BJ (cell line): Measurements from ENCODE around the gene SBF1. TPM values are rescaled to one million over a fixed set of nuclear protein-coding genes. Genes with fewer than 3 reads are reported as not detected.
"Not testable (repeated sequence)": the region's sequence is repeated elsewhere in the genome, so short reads cannot be mapped to it uniquely, and the experiment has no call there.

Experiments used
- CTCF ChIA-PET: fragments of 350-600 bp; formaldehyde crosslinking; extraction: SDS; loops from one replicate; lab custom pipeline; 2021; ENCODE audit warnings: antibody characterized with exemption, inconsistent platforms; lab: Yijun Ruan, JAX
- POLR2A ChIA-PET: fragments of 300-600 bp; sonication (Branson Sonifier 250); formaldehyde crosslinking; extraction: SDS; loops from one replicate; lab custom pipeline; 2021; ENCODE audit warnings: antibody characterized with exemption; lab: Charles Lee
- DNase-seq: peaks from one replicate; pipeline ENCODE4 v3.0.0-alpha.2; 2011; ENCODE audit warnings: low read depth
- H3K27me3 ChIP-seq: 2 replicates; pipeline ENCODE4 v1.6.0; 2011; ENCODE audit warnings: low read length; ENCODE audit not compliant: control insufficient read depth, insufficient read depth
- H3K36me3 ChIP-seq: 2 replicates; pipeline ENCODE4 v1.5.1; 2011; ENCODE audit warnings: low read length; ENCODE audit not compliant: control insufficient read depth, insufficient read depth
- H3K4me3 ChIP-seq: 2 replicates; pipeline ENCODE4 v1.5.1; 2011; ENCODE audit warnings: low read depth, mild to moderate bottlenecking, control low read depth, low read length
- polyA plus RNA-seq: library from polyadenylated mRNA; depleted of rRNA; stranded (reverse); fragments of >200 nt; gene quantifications from 2 replicates; pipeline ENCODE4 v1.2.3, GENCODE V29; 2011
- TF ChIP-seq, protein P1 (sequence below): IDR thresholded peaks from 2 replicates; pipeline ENCODE4 v1.5.1; 2011; ENCODE audit warnings: low read depth, mild to moderate bottlenecking, control low read depth, inconsistent platforms, low read length, moderate library complexity; ENCODE audit not compliant: insufficient read depth

Gene SBF1
- polyA plus RNA-seq, 1 experiment = 34.7 TPM

DNA sequence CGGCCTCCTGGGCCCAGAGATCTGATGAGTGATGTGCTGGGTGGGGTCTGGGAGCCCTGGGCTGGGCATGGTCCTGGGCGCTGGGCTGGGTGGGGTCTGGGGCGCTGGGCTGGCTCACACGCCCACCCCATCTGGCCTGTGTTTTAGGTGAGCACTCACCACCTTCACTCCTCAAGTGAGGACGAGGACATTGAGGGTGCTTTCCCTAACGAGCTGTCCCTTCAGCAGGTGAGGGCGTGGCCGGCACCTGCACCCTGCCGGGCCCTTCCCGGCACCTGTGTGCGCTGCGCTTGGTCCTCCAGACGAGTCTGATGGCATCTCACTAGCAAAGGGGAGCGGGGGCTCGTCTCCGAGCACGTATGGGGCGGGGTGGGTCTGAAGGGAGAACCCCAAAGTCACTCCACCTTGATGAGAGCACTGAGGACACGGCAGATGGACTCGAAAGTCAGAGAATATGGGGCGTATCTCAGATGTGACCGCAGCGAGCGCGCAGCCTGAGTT, 37.9 kb downstream of the SBF1 start:
- Histone ChIP-seq H3K36me3 (peaks cover 50% of the 10 kb centered on the region), H3K27me3 (no peaks in the 10 kb centered on the region), H3K4me3 (no peak overlapping the region)
- POLR2A ChIA-PET = no interaction called here
- CTCF ChIA-PET = no interaction called here
- TF ChIP-seq, protein P1, sequence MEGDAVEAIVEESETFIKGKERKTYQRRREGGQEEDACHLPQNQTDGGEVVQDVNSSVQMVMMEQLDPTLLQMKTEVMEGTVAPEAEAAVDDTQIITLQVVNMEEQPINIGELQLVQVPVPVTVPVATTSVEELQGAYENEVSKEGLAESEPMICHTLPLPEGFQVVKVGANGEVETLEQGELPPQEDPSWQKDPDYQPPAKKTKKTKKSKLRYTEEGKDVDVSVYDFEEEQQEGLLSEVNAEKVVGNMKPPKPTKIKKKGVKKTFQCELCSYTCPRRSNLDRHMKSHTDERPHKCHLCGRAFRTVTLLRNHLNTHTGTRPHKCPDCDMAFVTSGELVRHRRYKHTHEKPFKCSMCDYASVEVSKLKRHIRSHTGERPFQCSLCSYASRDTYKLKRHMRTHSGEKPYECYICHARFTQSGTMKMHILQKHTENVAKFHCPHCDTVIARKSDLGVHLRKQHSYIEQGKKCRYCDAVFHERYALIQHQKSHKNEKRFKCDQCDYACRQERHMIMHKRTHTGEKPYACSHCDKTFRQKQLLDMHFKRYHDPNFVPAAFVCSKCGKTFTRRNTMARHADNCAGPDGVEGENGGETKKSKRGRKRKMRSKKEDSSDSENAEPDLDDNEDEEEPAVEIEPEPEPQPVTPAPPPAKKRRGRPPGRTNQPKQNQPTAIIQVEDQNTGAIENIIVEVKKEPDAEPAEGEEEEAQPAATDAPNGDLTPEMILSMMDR = no peak
- DNase-seq = no peak

DNA sequence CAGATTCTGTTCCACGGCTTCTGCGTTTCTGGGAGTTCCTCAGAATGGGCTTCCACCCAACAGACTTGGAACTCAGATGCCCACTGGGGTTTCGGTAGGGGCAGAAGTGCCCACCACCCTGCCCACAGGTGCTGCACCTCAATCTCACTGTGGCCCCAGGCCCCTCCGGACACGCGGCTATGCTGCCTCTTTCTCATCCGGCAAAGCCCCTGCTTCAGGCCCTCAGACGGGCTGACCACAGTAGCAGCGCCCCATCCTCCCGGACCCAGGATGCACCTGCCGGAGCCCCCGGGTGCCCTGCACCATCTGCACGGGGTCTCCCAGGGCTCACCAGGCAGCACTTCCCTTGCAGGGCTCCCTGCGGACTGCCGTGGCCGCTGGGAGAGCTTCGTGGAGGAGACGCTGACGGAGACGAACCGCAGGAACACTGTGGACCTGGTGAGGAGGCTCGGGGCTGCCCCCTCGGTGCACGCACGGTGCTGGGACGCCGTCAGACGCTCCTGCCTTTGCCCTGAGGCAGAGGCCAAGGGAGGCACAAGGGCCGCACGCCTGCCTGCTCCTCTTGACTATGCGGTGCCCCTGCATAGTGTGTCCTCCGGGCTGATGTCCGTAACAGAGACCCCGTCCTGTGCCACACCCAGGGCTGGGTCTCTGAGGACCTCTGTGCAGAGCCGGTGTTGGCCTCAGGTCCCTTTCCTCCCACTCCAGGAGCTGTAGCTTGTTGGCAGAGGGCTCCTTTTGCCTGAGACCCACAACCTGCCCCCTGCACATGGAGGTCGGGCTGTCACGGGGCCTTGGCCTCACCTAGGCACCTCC, 38.6 kb downstream of the SBF1 start:
- ChIA-PET CTCF (no interaction called here), POLR2A (no interaction called here)
- TF ChIP-seq, protein P1 = no peak
- Histone ChIP-seq H3K4me3 (no peak overlapping the region), H3K27me3 (no peaks in the 10 kb centered on the region), H3K36me3 (peaks cover 55% of the 10 kb centered on the region)
- DNase-seq = no peak

DNA sequence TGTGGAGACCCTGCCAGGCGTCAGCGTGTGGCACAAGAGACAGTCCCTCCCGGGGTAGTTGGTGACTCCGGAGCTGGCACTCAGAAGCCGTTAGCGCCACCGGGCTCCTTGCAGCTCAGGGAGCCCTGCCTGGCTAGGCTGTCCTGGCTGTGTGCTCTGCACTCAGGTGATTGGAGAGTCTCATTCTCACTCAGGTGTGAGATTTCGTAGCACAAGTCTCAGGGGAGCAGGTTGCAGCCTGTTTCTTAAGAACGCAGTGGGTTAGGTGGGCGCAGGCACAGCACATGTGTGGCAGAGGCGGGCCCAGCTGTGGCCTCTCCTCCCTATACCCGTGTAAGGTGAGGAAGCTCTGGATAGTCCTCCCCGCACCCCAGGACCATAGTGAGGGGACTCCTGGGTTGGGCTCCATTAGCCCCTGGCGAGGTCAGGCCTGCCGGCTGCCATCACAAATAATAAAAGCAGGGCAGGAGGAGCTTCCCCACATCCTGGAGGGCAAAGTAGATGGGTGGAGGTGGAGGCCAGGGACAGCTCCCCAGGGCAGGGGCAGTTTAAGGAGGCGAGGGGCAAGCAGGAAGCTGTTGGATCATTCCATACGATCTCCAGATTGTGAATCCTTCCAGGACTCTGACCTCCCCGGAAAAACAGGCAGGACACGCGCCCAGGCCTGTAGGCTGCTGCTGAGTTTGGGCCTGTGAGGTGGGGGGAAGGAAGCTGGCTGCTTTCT, 39.4 kb downstream of the SBF1 start:
- peaks cover 56% of the 10 kb centered on the region for H3K36me3 ChIP-seq
- TF ChIP-seq, protein P1 = no peak
- no peak overlapping the region for H3K4me3 ChIP-seq
- ChIA-PET POLR2A (no interaction called here), CTCF (interaction anchor here (0.6 to 1.0 kb wide), 2 partner anchors 51 to 229 kb away, joined by 3 read pairs; no protein-coding TSS in a partner anchor)
- DNase-seq = no peak
- H3K27me3 ChIP-seq = no peaks in the 10 kb centered on the region

DNA sequence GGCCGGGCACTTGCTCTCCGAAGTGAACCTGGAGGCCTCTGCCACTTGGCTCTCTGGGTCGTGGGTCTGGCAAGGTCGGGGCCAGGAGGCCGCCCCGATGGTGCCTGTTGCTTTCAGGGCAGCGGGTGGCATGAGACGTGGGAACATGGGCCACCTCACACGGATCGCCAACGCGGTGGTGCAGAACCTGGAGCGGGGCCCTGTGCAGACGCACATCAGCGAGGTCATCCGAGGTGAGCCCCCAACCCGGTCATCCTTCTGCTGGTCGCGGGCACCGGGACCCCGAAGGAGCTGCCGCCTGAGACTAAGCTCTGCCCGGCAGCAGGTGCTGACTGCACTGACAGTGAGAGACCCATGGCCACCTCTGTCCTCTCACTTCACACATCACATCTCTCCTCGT, 40.0 kb downstream of the SBF1 start:
- Histone ChIP-seq H3K36me3 (peaks cover 56% of the 10 kb centered on the region), H3K27me3 (no peaks in the 10 kb centered on the region)
- POLR2A ChIA-PET = no interaction called here

DNA sequence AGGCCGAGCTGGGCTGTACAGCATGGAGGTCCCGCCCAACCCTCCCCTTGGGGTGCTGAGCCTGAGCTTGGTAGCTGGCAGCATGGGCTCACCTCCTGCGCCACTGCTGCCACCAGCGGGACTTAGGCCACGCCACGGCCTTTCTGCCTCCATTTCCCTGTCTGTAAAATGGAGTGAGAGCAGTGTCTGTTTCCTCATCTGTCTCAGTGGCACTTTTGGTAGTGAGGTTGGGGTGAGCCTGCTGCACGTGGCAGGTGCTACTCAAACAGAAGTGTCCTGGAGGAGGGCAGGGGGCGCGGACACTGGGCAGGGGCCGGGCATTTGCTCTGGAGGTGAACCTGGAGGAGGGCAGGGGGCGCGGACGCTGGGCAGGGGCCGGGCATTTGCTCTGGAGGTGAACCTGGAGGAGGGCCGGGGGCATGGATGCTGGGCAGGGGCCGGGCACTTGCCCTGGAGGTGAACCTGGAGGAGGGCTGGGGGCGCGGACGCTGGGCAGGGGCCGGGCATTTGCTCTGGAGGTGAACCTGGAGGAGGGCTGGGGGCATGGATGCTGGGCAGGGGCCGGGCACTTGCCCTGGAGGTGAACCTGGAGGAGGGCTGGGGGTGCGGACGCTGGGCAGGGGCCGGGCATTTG, 41.8 kb downstream of the SBF1 start:
- DNase-seq, H3K4me3 ChIP-seq, POLR2A ChIA-PET, CTCF ChIA-PET, H3K27me3 ChIP-seq: not testable (repeated sequence)
- peaks cover 48% of the 10 kb centered on the region for H3K36me3 ChIP-seq

More for the DNA sequence above, 40.0 kb downstream of the SBF1 start:
- H3K4me3 ChIP-seq = no peak overlapping the region
- CTCF ChIA-PET = interaction anchor here (0.6 to 1.0 kb wide), 2 partner anchors 51 to 228 kb away, joined by 3 read pairs; no protein-coding TSS in a partner anchor
- no peak for DNase-seq
- TF ChIP-seq, protein P1 = no peak
